Fibroblast of peridontal ligament (primary cell): ENCODE measurements around the gene PRKD3.

Source experiments
- DNase-seq: peaks from one replicate; pipeline ENCODE4 v3.0.0-alpha.2; 2010; ENCODE audit errors: extremely low read depth

PRKD3 gene

DNA sequence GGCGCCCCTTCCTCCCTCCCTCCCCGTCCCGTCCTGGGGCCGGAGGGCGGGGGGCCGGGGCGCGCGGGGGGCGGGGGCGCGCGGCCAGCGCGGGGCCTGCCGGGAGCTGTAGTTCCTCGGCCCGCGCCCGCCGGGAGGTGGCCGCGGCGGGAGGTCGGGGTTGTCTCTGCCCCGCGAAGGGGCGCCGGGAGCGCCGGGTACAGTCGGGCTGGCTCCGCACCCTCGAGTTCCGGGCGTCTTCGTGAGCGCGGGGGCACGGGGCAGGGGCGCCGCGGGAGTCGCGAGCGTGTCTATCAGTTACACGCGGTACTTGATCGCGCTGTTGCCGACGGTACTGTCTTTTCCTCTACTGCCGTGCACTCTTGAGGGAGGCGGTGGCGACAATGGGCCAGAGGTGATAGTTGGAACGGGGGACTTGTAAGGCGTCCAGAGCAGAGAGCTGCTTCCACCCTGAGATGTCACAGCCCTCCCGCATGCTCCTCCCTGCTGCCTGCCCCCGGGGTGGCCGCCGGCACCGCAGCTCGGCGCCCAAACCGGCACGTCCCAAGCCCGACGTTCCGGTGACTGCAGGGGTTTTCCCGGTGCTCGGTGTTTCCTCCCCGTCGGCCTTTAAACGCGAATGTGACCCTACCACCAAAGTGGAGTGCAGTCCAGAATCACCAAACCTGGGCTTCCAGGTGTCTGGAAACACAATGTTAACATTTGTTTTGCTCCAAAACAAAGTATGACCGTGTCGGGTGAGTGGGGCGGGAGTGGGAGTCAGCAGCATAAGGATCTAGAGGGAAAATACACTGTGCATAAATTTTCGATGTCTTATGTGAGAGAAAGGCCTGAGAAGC lies at the start of gene PRKD3:
Gene PRKD3 (minus strand): TSS at position 48 of the 839 bp plus-strand sequence. CDS start 8,309 bp downstream, outside the sequence.
- peak; percentile 35 for DNase-seq

DNA sequence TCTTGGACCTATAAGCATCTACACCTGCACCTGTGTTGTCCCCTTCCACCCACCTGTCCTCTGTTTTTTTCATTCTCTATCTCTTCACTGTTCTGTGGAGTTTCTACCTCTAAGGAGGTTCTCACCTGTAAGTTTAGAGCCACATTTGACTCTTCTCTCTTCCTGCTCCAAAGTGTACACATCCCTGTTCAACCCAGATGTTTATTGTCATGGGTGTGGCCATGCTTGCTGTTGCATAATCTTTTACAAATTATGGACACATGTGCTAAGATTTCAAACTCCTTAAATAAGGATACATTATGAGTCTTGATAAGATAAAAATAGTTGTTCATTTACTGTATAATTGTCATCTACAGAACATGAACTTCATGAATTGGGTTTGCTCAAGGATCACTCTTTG lies 47.4 kb upstream of the PRKD3 start:
- DNase-seq: no peak

DNA sequence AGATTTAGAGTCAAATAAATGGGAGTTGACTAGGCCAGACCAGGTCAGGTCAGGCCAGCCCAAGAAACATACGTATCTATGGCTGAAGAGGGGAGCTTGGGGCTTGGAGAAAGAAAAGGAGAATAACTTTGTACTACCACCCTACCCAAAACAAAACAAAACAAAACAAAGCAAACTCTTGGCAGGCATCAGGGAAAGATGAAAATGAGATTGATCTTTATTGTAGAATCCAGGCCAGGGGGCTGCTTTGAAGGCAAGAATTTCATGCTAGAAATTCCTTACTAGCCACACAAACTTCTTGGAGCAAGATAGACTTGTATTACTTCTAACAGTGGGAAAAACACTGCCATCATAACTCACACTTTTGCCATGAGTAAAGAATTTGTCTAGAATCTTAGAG lies 46.0 kb upstream of the PRKD3 start:
- DNase-seq: no peak

DNA sequence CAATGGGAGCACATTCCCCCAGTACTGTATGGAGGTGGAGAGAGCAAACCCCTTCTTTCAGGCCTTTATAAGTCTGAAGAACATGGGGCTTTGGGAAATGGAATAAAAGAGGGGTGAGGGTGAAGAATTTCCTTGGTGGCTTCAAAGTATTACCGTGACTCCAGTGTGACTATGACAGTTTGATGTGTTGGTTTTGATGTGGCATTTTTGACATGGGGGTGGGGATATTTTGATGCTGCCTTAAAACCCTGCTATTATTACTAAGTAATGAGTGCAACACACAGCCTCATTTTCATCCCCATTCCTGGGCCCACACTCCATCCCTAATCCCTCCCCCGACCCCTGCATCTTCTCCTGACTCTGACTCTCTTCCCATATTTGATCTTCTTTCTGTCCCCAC lies 43.4 kb upstream of the PRKD3 start:
- no peak for DNase-seq

DNA sequence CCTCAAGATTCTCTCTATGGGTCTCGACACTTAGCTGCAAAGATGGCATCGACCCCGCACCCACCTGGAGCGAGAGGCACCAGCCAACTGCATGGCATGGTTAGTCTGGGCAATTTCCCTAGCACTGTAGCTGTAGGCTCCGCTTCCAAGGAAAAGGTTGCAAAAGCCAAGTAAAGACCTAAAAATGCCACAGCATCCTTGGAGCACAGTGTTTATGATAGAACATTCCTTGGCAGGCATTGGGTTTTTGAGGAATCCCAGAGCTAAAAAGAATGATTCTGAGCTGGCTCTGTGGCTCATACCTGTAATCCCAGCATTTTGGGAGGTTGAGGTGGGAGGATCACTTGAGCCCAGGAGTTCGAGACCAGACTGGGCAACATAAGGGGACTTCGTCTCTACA lies 42.7 kb upstream of the PRKD3 start:
- peak; percentile 52 for DNase-seq

DNA sequence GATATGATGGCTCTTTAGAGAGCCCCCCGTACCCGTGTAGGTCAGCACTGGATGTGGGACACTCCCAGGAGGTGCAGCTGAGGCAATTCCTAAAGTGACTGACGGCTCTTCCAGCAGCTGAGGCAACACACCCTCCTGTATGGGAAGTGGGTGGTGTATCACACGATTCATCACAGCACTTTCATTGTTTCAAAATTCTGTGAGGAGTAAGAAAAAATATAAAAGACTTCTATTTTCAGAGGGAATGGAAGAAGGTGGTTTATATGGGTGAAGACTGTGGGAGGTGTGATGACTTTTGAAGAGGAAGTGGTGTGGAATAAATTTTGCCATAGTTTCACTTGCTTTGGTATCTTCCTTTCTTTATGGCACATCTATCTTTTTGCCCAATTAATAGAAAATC lies 42.1 kb upstream of the PRKD3 start:
- DNase-seq: no peak

DNA sequence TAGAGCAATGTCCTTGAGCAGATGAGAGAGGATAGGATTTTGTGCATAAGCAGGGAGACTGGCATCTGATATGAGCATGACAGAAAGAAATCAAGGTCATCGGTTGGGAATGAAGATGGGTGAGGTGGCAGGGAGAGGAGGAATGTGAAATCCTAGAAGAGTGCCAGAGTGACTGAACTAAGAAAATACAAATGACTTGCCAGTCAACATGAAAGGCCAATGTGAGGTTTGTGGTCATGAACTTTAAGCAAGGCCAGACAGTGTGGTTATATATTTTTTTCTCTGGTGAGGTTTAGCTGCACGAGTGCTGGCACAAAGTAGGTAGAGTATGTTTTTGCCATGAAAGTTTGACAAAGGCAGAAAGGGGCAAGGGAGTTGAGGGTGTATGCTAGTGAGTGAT lies 41.0 kb upstream of the PRKD3 start:
- DNase-seq: peak; percentile 42

DNA sequence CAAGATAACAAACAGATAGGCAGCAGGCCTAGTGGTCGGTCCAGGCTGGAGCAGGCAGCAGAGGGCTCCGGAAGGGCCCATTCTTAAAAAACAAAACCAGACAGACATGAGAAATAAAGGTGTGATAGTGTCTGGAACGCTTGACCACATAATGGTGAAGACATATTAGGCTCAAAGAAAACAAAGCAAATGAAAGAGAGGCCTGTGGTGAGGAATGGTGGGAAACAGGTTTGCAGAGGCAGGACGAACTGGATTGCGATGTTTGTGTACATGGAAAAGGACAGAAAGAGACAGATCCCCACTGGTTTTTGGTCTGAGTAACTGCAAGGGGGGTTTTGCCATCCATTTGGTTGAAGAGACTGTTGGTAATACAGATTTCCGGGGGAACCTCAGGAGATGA lies 39.7 kb upstream of the PRKD3 start:
- DNase-seq: no peak

DNA sequence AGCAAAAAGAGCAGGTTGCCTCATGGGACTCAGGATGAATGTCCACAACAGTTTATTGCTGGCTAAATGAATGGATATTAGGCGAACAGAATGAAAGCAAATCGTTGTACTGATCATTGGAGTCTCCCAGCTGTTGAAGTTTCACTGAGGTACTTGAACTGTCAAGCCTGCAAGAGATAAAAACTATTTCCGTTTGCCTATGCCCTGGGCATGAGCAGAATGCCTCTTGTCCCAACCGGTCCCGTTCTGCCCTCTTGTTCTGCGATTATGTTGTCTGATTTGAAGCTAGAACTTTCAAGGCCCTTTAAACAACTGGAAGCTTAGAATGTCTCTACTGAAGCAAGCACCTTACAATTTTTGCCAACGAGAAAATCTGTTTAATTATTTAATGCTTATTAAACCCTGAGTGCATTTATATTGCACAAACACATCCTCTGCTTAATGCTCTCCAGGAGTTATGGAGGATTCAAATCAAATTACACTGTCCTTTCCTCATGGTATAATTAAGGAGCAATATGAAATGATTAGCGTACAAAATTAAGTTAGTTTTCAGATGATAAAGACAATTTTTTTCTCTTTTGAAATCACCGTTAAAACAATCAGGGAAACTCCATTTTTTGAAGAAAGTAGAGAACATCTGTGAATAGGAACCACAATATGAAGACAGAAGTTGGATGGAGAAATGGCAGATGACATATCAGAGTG lies 37.5 kb upstream of the PRKD3 start:
- DNase-seq: no peak

DNA sequence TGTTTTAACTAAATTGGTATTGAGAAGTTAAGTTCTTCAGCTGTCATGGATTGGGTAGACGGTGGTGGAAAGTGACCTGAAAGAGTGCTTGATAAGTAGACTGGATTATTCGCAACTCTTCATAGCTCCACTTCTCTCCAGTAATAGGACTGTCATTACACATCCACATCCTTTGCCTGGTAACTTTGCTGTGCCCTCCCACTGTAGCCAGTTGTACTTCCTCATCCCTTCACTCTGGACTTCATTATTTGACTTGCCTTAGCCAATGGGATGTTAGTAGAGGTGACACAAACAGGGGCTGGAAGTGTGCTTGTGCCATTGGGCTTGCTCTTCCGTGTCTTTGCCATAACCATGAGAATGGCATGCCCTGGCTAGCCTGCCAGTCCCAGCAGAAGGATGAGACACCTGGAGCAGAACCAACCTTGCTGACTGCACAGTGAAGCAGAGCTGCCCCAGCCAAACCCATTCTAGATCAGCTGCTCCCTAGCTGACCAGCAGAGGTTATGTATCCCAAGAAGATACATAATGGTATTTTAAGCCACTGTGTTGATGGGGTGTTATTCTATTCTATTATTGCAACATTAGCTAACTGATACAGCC lies 36.7 kb upstream of the PRKD3 start:
- no peak for DNase-seq

DNA sequence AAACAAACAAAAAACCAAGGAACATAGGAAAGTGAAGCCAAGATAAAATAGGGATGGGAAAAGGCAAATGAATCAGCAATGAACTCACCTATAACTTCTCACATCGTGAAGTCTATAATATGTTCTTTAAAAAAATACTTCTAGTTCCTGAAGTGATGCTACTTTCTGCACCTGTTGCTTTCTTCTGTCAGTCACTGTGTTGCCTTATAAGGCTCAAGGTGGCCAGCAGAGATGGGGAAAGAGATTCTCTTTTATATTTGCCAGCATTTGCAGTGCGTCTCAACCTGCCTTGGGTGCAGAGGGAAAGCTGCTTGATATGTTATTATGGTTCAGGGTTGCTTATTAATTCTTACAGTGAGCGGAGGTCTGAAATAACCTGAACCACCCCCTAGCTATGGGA lies 33.8 kb upstream of the PRKD3 start:
- no peak for DNase-seq

DNA sequence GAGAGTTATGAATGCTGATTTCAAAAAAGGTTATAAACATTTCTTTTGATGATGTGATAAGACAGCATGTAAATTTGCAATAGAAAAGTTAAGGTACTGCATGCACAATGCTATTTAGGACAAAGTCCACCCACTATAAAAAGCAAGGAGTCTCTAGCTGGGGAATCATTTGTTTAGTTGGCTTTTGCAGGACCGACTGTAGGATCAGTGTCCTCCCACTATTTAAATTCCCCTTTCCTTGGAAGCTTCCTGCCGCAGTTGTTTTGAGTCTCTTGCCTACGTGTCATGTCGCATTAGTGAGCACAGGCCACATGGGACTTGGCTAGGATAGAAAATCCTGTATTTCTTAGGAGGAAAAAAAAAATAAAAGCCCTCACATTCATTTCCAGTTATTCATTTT lies 32.9 kb upstream of the PRKD3 start:
- DNase-seq: no peak

DNA sequence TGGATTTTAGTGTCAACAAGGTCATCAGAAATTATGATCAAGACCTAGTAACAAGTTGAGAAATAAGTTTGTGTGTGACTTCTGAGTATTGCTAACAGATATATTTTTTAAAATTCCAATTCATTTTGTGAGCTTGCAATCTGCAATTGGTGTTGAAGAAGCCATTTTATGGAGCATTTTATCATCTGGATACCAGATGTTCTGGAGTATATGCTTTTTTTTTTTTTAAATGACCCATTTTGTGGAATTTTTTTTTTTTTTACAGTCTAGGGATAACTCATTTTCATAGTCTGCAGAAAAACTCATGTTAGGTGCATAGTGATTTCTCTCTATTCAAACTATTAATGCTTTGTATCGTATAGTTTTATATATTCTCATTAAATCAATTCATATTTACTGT lies 32.4 kb upstream of the PRKD3 start:
- DNase-seq: peak; percentile 67

DNA sequence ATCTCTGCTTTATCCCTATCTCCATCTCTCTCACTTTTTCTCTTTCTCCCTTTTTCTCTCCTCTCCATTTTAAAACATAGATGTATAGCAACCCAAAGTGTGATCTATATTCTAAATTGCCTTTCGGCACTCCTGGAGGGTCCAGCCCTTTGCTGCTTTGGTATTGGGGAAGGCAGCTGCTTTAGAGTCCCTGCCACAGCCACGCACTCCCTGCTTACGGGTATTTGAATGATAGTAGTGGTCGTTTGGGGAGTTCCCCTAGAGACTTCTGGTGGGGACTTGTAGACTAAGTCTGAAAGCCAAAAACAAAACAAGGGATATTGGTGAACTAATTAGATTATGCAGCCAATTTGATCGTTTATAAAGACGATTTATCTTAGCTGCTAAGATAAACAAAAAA lies 31.7 kb upstream of the PRKD3 start:
- no peak for DNase-seq

DNA sequence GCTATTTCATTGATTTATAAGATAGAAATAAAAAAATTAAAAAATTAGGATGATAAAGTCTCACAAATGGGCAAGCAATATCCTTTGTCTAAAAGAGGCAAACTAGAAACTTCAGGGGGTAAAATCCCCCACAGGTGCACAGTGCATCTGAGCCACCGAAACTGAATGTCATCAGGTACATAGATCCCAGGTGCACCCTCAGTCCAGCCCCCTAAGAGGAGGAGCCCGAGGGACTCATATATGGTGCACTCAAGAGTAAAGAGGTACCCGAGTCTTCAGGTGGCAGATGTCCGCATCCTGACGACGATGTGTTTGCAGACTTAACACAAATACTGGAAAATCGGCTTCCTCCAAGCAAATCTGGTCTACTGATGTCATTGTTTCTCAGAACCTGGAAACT lies 31.1 kb upstream of the PRKD3 start:
- no peak for DNase-seq

DNA sequence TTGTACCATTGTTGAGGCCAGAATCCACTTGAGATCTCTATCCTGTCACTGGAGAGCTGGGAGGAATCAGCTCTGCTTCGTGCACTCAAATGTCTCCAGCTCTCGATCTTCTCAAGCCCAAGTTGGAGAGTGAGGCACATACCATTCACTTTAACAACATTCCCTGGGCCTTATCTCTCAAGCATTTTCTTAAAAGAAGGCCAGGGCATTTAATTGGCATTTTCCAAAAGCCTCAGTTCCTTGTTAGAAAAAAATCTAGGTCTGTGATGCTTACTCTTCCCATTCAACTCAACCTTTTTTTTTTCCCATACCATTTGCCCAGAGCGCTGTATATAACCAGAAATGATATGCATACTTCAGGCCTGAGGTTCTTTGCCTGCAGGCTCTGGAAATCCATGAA lies 29.9 kb upstream of the PRKD3 start:
- DNase-seq: no peak

DNA sequence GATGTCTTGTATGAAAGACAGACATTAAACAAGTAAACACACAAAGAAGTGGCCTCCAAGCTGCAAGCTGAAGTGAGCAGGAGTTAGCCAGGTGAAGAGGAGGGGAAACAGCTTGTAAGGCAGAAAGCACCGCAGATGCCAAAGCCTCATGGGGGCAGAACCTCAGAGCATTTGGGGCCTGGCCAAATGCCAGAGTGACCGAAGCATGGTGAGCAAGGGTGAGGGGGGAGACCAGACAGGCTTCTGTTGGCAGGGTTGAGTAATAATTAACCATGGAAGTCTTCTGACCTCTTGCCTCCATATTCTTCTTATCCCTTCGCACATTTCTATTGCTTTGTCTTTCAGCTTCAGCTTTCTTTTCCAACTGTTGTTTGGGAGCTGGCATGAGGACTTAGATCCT lies 25.4 kb upstream of the PRKD3 start:
- DNase-seq: no peak

DNA sequence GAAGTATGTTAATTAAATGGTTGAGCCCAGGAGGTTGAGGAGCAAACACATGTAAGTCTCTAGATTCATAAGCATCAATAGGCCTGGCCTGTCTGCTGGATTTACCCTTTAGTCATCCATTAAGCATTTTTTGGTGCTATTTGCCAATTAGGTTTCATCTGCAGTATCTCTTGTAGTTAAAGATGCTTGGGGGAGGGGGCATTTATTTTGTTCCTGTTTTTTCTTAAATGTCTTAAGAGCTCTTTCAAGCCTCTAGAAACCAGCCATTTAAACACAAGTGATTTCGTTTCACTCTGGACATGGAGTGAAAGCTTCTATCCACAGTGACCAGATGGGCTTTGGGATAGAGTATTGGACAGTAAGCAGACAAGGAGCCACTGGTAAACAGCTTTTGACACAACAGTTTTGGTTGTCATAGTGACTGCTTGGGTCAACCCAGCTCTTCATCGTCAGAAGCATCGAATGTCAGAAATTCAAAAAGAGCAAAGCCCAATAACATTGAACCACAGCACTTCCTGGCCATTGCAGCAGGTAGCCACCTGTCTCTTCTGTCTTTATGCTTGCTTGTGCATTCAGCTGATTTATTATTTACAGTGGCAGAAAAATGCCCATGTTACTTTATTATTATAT lies 24.7 kb upstream of the PRKD3 start:
- no peak for DNase-seq

DNA sequence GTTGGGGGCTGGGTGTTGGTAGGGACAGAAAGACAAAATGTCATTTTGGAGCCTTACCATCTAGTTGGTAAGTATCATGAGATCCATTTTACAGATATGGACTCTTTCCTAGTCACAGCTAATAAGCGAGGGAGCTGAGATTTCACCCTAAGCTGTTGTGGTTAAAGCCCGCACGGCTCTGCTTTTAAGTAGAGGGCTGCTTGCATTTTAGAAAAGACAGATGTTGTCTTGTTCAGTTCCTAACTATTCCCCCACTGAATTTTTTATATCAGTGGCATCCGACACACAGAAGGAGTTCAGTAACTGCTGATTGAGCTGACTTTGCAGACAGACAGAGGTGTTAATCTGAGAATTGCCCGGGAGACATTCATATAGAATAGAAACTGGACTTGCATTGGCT lies 23.5 kb upstream of the PRKD3 start:
- DNase-seq: no peak

DNA sequence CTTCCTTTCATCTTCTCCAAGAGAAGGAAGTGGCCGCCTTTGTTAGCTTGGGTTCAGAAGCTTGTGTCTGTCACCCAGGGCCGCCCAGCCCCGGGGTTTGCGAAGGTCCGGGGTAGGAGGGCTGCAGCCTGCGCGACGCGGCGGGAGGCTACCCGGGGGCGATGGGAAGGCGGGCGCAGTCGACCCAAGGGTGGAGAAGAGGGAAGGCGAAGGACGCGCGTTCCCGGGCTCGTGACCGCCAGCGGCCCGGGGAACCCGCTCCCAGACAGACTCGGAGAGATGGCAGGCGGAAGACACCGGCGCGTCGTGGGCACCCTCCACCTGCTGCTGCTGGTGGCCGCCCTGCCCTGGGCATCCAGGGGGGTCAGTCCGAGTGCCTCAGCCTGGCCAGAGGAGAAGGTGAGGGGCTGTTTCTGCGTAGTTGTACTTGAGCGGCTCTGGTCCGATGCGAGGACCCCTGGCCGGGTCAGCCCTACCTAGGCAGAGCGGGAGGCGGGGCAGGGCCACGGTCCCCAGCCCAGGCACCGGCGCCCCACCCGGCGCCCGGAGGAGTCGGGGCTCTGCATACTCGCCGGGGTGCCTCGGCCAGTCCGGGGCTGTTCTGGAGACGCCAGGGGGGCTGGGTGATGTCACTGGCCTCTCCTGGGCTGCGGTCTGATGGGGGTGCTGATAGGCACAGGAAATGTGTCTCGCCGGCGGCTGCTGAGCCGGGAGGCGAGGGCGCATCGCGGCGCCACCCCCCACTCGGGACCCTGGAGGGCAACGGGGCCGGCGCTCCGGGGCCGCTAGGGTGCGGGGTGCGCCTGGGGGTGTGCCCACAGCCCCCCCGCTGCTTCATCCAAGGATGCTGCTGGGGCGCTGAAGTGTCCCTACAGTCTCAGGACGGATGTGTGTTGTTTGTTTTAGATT lies 20.1 kb upstream of the PRKD3 start, which contains the start of gene QPCT:
Gene QPCT (plus strand): TSS at position 178 of the 909 bp plus-strand sequence. CDS start 102 bp downstream, at position 280.
- no peak for DNase-seq
